ENCODE results near the gene TMEM238.

- no peak for TF ChIP-seq POLR2AphosphoS5 (IDR thresholded peaks at IDR 0.05; ENCODE audit: low read depth, low read length)
- TF ChIP-seq POLR2A (IDR thresholded peaks at IDR 0.05; ENCODE audit: low read depth, low read length) = no peak
- TF ChIP-seq POU2F2 (IDR thresholded peaks at IDR 0.05; ENCODE audit: low read depth, low read length) = no peak
- no peak for TF ChIP-seq TAF1 (IDR thresholded peaks at IDR 0.05; ENCODE audit: low read depth, low read length)
- TF ChIP-seq PAX5 (IDR thresholded peaks at IDR 0.05; ENCODE audit: insufficient read depth, low read length, severe bottlenecking) = no peak
Measured at GRCh38 chr19:55353356-55353802, 30.7 kb downstream of the TMEM238 start.
